Ishikawa (cell line): ENCODE data around the gene PARD3B.

Experiments
- CEBPB ChIP-seq: IDR thresholded peaks from 2 replicates; pipeline ENCODE4 v1.6.1; 2012
- CREB1 ChIP-seq: IDR thresholded peaks from 2 replicates; pipeline ENCODE4 v1.6.1; 2012; ENCODE audit warnings: low read depth
- EGR1 ChIP-seq: IDR thresholded peaks from 2 replicates; pipeline ENCODE4 v1.6.1; 2012
- EP300 ChIP-seq: IDR thresholded peaks from 2 replicates; pipeline ENCODE4 v1.6.1; 2012; ENCODE audit warnings: borderline replicate concordance
- FOXM1 ChIP-seq: IDR thresholded peaks from 2 replicates; pipeline ENCODE4 v1.6.1; 2012; ENCODE audit warnings: low read depth, borderline replicate concordance
- NFIC ChIP-seq: IDR thresholded peaks from 2 replicates; pipeline ENCODE4 v1.6.1; 2012
- RAD21 ChIP-seq: IDR thresholded peaks from 2 replicates; pipeline ENCODE4 v1.6.1; 2012; ENCODE audit warnings: low read depth
- TAF1 ChIP-seq: IDR thresholded peaks from 2 replicates; pipeline ENCODE4 v1.6.1; 2012; ENCODE audit warnings: low read depth, mild to moderate bottlenecking
- TCF12 ChIP-seq: IDR thresholded peaks from 2 replicates; pipeline ENCODE4 v1.6.1; 2012; ENCODE audit warnings: low read depth
- TEAD4 ChIP-seq: IDR thresholded peaks from 2 replicates; pipeline ENCODE4 v1.6.1; 2012
- YY1 ChIP-seq: IDR thresholded peaks from 2 replicates; pipeline ENCODE4 v1.6.1; 2012; ENCODE audit warnings: low read depth
- ZBTB7A ChIP-seq: IDR thresholded peaks from 2 replicates; pipeline ENCODE4 v1.6.1; 2012; ENCODE audit warnings: low read depth
- TF ChIP-seq, protein P1 (sequence below): IDR thresholded peaks from 2 replicates; pipeline ENCODE4 v1.6.1; 2012
- TF ChIP-seq, protein P2 (sequence below): IDR thresholded peaks from 2 replicates; pipeline ENCODE4 v1.6.1; 2012
- TF ChIP-seq, protein P3 (sequence below): IDR thresholded peaks from 2 replicates; pipeline ENCODE4 v1.6.1; 2012; ENCODE audit warnings: low read depth, mild to moderate bottlenecking

The PARD3B gene

DNA sequence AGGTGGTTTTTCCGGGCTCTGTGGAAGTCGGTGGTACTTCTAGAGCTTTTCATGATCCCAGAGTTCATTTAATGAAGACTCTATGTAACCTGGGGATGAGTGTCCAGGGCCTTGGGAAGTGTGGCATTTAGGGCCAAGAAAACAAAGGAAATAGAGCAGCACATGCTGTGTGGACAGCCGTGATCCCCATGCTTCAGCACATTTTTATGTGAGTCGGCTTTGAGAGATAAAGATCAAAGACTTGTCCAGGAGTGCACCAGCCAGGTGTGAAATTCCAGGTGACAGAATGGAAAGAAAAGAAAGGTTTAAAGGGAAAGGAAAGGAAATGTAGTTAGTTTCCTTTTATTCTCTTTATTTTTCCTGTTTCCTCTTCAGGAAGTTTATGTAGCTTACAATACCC lies 879.1 kb downstream of the PARD3B start:
- TF ChIP-seq FOXM1 (no peak), ZBTB7A (no peak), CREB1 (no peak), TAF1 (no peak), RAD21 (no peak), NFIC (no peak), EP300 (no peak), TCF12 (no peak), YY1 (no peak), CEBPB (no peak), TEAD4 (no peak), EGR1 (no peak)
- TF ChIP-seq, protein P1, sequence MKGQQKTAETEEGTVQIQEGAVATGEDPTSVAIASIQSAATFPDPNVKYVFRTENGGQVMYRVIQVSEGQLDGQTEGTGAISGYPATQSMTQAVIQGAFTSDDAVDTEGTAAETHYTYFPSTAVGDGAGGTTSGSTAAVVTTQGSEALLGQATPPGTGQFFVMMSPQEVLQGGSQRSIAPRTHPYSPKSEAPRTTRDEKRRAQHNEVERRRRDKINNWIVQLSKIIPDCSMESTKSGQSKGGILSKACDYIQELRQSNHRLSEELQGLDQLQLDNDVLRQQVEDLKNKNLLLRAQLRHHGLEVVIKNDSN, result no peak
- TF ChIP-seq, protein P2, sequence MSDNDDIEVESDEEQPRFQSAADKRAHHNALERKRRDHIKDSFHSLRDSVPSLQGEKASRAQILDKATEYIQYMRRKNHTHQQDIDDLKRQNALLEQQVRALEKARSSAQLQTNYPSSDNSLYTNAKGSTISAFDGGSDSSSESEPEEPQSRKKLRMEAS, result no peak
- TF ChIP-seq, protein P3, sequence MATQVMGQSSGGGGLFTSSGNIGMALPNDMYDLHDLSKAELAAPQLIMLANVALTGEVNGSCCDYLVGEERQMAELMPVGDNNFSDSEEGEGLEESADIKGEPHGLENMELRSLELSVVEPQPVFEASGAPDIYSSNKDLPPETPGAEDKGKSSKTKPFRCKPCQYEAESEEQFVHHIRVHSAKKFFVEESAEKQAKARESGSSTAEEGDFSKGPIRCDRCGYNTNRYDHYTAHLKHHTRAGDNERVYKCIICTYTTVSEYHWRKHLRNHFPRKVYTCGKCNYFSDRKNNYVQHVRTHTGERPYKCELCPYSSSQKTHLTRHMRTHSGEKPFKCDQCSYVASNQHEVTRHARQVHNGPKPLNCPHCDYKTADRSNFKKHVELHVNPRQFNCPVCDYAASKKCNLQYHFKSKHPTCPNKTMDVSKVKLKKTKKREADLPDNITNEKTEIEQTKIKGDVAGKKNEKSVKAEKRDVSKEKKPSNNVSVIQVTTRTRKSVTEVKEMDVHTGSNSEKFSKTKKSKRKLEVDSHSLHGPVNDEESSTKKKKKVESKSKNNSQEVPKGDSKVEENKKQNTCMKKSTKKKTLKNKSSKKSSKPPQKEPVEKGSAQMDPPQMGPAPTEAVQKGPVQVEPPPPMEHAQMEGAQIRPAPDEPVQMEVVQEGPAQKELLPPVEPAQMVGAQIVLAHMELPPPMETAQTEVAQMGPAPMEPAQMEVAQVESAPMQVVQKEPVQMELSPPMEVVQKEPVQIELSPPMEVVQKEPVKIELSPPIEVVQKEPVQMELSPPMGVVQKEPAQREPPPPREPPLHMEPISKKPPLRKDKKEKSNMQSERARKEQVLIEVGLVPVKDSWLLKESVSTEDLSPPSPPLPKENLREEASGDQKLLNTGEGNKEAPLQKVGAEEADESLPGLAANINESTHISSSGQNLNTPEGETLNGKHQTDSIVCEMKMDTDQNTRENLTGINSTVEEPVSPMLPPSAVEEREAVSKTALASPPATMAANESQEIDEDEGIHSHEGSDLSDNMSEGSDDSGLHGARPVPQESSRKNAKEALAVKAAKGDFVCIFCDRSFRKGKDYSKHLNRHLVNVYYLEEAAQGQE, result no peak

DNA sequence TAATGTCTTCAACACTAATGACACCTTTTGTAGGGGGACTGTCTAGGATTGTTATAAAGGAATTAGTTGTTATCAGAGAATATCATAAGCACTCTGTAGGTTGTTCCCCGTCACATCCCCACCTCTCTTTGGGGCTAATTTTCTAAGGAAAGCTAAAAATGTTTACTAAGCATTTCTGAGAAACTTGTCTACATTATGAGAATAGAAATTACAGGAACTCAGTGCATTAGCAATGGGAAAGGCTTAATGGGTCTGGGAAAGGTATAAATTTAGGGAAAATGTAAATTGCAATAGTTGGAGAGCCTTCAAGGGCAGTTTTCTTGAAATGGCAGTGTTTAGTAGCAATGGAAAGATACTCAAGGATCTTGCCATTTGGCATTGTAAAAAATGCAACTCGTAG lies 879.8 kb downstream of the PARD3B start:
- TF ChIP-seq TCF12 (no peak), CREB1 (no peak), TEAD4 (no peak), CEBPB (no peak), FOXM1 (no peak), ZBTB7A (no peak), YY1 (no peak), EP300 (no peak), RAD21 (no peak), NFIC (no peak), TAF1 (no peak), EGR1 (no peak)
- TF ChIP-seq, protein P1, result no peak
- TF ChIP-seq, protein P2, result no peak
- TF ChIP-seq, protein P3, result no peak

DNA sequence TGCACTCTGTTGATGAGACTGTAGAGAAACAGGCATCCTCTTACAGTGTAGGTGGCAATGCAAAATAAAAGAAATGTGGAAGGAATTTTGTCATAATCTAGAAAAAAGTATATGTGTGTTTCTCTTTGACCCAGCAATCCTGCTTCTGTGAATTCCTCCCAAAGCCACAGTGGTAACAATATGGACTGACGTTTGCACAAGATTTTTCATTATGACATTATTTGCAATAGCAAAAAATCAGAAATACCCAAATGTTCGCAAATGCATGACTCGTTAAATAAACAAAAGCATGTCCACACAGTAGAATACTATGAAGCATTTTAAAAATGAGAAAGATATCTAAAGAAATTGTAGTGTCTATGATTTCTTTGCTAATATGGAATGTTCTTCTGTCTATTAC lies 881.8 kb downstream of the PARD3B start:
- TF ChIP-seq YY1 (no peak), TCF12 (no peak), EP300 (no peak), TEAD4 (no peak), CREB1 (no peak), RAD21 (no peak), CEBPB (no peak), EGR1 (no peak), NFIC (no peak), ZBTB7A (no peak), TAF1 (no peak), FOXM1 (no peak)
- TF ChIP-seq, protein P3, result no peak
- TF ChIP-seq, protein P1, result no peak
- TF ChIP-seq, protein P2, result no peak

DNA sequence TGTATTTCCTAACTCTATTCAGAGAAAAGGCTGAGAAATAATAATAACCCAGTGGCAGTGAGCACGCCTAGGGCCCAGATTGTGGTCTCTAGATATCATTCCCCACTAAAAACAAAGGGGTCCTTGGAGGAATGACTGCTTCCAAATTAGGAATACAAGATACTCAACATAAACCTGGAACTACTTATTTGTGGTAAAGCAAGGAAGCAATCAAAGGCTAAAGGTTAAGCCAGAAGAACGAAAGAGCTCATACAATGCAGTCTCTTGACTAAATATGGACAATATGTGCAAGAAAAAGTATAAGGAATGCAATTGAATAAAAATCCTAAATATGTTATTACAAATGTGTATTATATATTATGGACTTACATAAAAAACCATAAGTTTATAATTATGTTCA lies 883.5 kb downstream of the PARD3B start:
- TF ChIP-seq EP300 (no peak), ZBTB7A (no peak), EGR1 (no peak), TEAD4 (no peak), YY1 (no peak), FOXM1 (no peak), CEBPB (no peak), RAD21 (no peak), CREB1 (no peak), TAF1 (no peak), TCF12 (no peak), NFIC (no peak)
- TF ChIP-seq, protein P3, result no peak
- TF ChIP-seq, protein P2, result no peak
- TF ChIP-seq, protein P1, result no peak
